Activated gamma-delta T cell treated with Interleukin-2 at 50 U/mL for 16 hours (primary cell): ENCODE measurements around the gene PNISR.

Source experiments
- DNase-seq: peaks from one replicate; pipeline ENCODE4 v3.0.0-alpha.2; 2020

Gene PNISR

GRCh38 chr6:99397287-99397686 is 27.8 kb downstream of the PNISR start:
- DNase-seq, result no peak

- DNase-seq, result peak; percentile 64
Observed at GRCh38 chr6:99393698-99394531, 31.2 kb downstream of the PNISR start, which contains the start of gene COQ3. Gene COQ3 (minus strand): TSS chr6:99394195. CDS start chr6:99394179, 16 bp downstream.

- no peak for DNase-seq
Observed at GRCh38 chr6:99393366-99393697, 31.8 kb downstream of the PNISR start.

- DNase-seq, result no peak
Observed at GRCh38 chr6:99390896-99391295, 34.2 kb downstream of the PNISR start.

GRCh38 chr6:99384507-99384906 is 40.6 kb downstream of the PNISR start:
- no peak for DNase-seq

- DNase-seq, result no peak
Observed at GRCh38 chr6:99378636-99379035, 46.5 kb downstream of the PNISR start.

GRCh38 chr6:99369533-99369932 is 55.6 kb downstream of the PNISR start:
- no peak for DNase-seq

- DNase-seq, result no peak
Observed at GRCh38 chr6:99366852-99367251, 58.3 kb downstream of the PNISR start.

- DNase-seq, result no peak
Observed at GRCh38 chr6:99364026-99364425, 61.1 kb downstream of the PNISR start.

- DNase-seq, result no peak
Observed at GRCh38 chr6:99362678-99363268, 62.3 kb downstream of the PNISR start.

GRCh38 chr6:99359800-99360199 is 65.3 kb downstream of the PNISR start:
- DNase-seq, result no peak

GRCh38 chr6:99356641-99357040 is 68.5 kb downstream of the PNISR start:
- no peak for DNase-seq

- no peak for DNase-seq
Observed at GRCh38 chr6:99354983-99355382, 70.1 kb downstream of the PNISR start.

GRCh38 chr6:99353126-99353525 is 72.0 kb downstream of the PNISR start:
- no peak for DNase-seq

- DNase-seq, result no peak
Observed at GRCh38 chr6:99350573-99350972, 74.5 kb downstream of the PNISR start.

- no peak for DNase-seq
Observed at GRCh38 chr6:99349171-99350141, 75.7 kb downstream of the PNISR start, which contains the start of gene FAXC. Gene FAXC (minus strand): TSS chr6:99349674. CDS start chr6:99349372, 302 bp downstream.

GRCh38 chr6:99348288-99349170 is 76.6 kb downstream of the PNISR start:
- no peak for DNase-seq
